ENCODE results near the gene FASN. TPM values are rescaled to one million over a fixed set of nuclear protein-coding genes. Genes with fewer than 3 reads are reported as not detected.

The FASN gene
- total and polyA plus RNA-seq, 8 donors = 22.8 to 268 (median 81.6) TPM

- WGBS, 5 donors = 49 to 68% (median 67%) methylated on average over 12 of the region's 12 CpGs
- Histone ChIP-seq H3K36me3 (peaks cover 0 to 32% (median 26%) of the 10 kb centered on the region in 4 donors), H3K27ac (peak overlapping the region in 1 of 5 donors; percentile 4), H3K9me3 (no peaks in the 10 kb centered on the region), H3K27me3 (no peaks in the 10 kb centered on the region), H3K4me3 (no peak overlapping the region), H3K4me1 (peaks cover 7 to 21% (median 10%) of the 10 kb centered on the region in 4 donors)
- intact Hi-C loops (cut with DNase I; ENCODE audit: low total_unique reads) = no loop called here
- TF ChIP-seq POLR2A (IDR thresholded peaks at IDR 0.05) = no peak
- TF ChIP-seq CTCF (IDR thresholded peaks at IDR 0.05) = no peak
- DNase-seq = peak in 1 of 2 donors; percentile 29
Observed at GRCh38 chr17:82120148-82120547, 22.1 kb upstream of the FASN start.

- WGBS, 5 donors = 30 to 55% (median 46%) methylated on average over 12 of the region's 12 CpGs
Observed at GRCh38 chr17:82118815-82119380, 20.9 kb upstream of the FASN start.

GRCh38 chr17:82118168-82118814 is 20.3 kb upstream of the FASN start:
- Histone ChIP-seq H3K36me3 (peaks cover 2 to 36% (median 24%) of the 10 kb centered on the region in 4 donors), H3K4me3 (no peak overlapping the region), H3K4me1 (peaks cover 7 to 21% (median 10%) of the 10 kb centered on the region in 4 donors), H3K27me3 (no peaks in the 10 kb centered on the region), H3K27ac (peak overlapping the region in 4 of 5 donors; percentile 46 to 69 (median 52)), H3K9me3 (no peaks in the 10 kb centered on the region)
- no peak for DNase-seq
- WGBS, 5 donors = 45 to 75% (median 58%) methylated on average over 16 to 18 of the region's 18 CpGs
- no peak for TF ChIP-seq POLR2A (IDR thresholded peaks at IDR 0.05)
- TF ChIP-seq POLR2AphosphoS5 (IDR thresholded peaks at IDR 0.05) = no peak
- intact Hi-C loops (cut with DNase I; ENCODE audit: low total_unique reads) = no loop called here

More at GRCh38 chr17:82118815-82119380, 20.9 kb upstream of the FASN start:
- TF ChIP-seq EP300 (IDR thresholded peaks at IDR 0.05) (no peak), POLR2AphosphoS5 (IDR thresholded peaks at IDR 0.05) (no peak), CTCF (IDR thresholded peaks at IDR 0.05) (no peak), POLR2A (IDR thresholded peaks at IDR 0.05) (no peak)
- H3K36me3 ChIP-seq = peaks cover under 1 to 31% (median 19%) of the 10 kb centered on the region in 4 donors
- H3K4me1 ChIP-seq = peaks cover 7 to 21% (median 10%) of the 10 kb centered on the region in 4 donors
- H3K27ac ChIP-seq = peak overlapping the region; percentile 7 to 69 (median 55)
- peak in 1 of 2 donors; percentile 65 for DNase-seq
- intact Hi-C loops (cut with DNase I; ENCODE audit: low total_unique reads) = no loop called here
- H3K9me3 ChIP-seq = no peaks in the 10 kb centered on the region
- no peaks in the 10 kb centered on the region for H3K27me3 ChIP-seq
- no peak overlapping the region for H3K4me3 ChIP-seq

- WGBS, 5 donors = 79 to 87% (median 84%) methylated on average over 22 of the region's 22 CpGs
- Histone ChIP-seq H3K4me3 (no peak overlapping the region), H3K36me3 (peaks cover 2 to 42% (median 28%) of the 10 kb centered on the region in 4 donors), H3K27ac (peak overlapping the region in 1 of 5 donors; percentile 69), H3K27me3 (no peaks in the 10 kb centered on the region), H3K4me1 (peaks cover 7 to 21% (median 10%) of the 10 kb centered on the region in 4 donors), H3K9me3 (no peaks in the 10 kb centered on the region)
- intact Hi-C loops (cut with DNase I; ENCODE audit: low total_unique reads) = no loop called here
- no peak for DNase-seq
- TF ChIP-seq EP300 (IDR thresholded peaks at IDR 0.05) = no peak
- no peak for TF ChIP-seq POLR2A (IDR thresholded peaks at IDR 0.05)
- no peak for TF ChIP-seq POLR2AphosphoS5 (IDR thresholded peaks at IDR 0.05)
- no peak for TF ChIP-seq CTCF (IDR thresholded peaks at IDR 0.05)
Observed at GRCh38 chr17:82117139-82118090, 19.4 kb upstream of the FASN start.
